Activated CD4-positive, alpha-beta T cell treated with anti-CD3 and anti-CD28 coated beads for 4 hours (primary cell): Measurements from ENCODE around the gene NDOR1.

Source experiments
- DNase-seq, 2 donors: peaks; one replicate each; pipeline ENCODE4 v3.0.0-alpha.2; 2020

Gene NDOR1

DNA sequence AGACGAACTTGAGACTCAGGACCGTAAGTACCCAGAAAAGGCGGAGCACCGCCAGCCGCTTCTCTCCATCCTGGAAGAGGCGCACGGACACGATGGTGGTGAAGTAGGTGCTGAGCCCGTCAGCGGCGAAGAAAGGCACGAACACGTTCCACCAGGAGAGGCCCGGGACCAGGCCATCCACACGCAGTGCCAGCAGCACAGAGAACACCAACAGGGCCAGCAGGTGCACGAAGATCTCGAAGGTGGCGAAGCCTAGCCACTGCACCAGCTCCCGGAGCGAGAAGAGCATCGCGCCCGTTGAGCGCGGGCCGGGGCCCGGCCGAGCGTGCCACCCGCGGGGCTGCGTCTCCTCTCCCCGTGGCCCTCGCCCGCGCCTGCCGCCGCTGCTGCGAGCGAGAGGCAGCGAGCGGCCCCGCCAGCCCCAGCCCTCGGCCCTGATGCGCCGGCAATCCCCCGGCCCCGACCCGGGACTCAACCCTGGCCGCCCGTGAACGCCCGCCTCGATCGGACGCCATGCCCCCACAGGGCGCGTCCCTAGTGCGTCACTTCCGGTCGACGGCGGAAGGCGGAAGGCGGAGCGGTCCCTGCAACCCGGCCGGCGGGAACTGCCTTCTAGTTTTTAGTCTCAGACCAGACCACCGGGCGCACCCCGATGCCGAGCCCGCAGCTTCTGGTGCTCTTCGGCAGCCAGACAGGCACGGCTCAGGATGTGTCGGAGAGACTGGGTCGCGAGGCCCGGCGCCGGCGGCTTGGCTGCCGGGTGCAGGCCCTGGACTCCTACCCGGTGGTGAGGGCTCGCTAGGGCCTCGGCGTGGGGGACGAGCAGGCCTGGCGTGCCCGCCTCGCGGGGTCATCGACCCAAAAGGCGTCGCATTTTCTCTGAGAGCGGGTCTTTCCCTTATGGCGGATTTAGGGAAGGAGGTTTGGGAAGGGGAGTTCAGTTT is at the start of gene NDOR1, which contains the start of gene TMEM203:
TSS of gene NDOR1 (plus strand) at position 575 of the 944 bp plus-strand sequence. CDS start at position 653, 78 bp downstream.
TSS of gene TMEM203 (minus strand) at position 523 of the 944 bp plus-strand sequence. CDS start at position 289, 234 bp downstream.
- peak; percentile 89 to 91 for DNase-seq

DNA sequence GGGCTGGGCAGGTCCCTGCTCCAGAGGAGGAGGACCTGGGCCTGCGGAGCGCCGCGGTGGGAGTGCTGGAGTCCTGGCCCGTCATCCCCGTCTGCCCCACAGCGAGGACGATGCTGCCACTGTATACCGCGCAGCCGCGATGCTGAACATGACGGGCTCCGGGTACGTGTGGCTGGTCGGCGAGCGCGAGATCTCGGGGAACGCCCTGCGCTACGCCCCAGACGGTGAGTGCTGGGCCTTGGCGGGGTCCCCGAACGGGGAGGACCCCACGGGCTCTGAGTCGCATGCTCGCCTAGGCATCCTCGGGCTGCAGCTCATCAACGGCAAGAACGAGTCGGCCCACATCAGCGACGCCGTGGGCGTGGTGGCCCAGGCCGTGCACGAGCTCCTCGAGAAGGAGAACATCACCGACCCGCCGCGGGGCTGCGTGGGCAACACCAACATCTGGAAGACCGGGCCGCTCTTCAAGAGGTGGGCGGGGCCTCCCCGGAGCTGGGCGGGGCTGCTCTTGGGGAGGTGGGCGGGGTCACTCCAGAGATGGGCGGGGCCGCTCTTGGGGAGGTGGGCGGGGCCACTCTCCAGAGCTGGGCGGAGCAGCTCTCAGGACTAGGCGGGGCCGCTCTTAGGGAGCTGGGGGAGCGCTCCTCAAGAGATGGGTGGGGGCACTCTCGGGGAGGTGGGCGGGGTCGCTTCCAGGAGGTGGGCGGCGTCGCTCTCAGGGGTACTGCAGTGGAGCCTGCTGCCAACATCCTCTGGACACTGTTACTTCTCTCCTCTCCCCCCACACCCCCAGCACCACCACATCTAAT is 48.7 kb upstream of the NDOR1 start:
- peak; percentile 62 to 79 for DNase-seq

- DNase-seq: no peak
Observed at GRCh38 chr9:137157618-137158415, 47.7 kb upstream of the NDOR1 start.

- DNase-seq: no peak
Observed at GRCh38 chr9:137158625-137159024, 46.9 kb upstream of the NDOR1 start.

DNA sequence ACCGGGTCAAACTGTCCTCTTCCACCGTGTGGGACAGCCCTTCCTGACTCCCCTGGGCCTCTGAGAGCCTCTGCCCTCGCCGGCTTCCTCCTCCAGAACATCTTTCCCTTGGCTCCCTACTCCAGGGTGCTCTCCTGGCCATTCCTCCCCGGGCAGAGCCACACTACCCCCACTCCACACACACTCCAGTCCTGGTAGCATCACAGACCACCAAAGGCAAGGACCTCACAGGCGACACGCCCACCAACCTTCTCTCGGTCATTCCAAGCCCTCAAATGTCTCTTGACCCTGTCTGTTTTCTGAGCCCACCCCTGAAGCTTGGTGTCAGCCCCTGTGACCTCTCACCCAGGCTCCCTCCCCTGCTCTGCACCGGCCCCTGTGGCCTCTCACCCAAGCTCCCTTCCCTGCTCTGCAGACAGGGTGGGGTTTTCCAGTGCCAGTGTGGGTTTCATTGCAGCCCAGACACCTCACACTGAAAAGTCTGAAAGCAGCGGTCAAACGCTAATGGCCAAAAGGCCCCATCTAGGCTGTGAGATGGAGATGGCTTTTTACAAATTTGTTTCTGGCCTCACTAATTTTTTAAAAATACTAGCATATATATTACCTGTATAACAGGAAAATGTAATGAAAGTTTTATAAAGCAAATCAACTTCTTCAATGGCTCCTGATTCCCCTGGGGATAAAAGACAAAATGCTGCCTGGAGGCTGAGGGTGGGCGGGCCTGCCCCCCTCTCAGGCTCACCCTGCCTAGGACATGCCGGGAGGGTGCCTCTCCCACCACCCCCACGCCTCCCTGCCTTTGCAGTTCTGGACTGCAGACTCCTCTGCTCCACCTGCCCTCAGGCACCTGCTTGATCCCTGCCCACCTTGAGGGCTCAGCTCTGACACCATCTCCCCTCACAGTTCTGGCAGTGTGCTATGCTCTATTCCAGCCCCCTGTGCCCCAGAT is 46.1 kb upstream of the NDOR1 start:
- DNase-seq: no peak

DNA sequence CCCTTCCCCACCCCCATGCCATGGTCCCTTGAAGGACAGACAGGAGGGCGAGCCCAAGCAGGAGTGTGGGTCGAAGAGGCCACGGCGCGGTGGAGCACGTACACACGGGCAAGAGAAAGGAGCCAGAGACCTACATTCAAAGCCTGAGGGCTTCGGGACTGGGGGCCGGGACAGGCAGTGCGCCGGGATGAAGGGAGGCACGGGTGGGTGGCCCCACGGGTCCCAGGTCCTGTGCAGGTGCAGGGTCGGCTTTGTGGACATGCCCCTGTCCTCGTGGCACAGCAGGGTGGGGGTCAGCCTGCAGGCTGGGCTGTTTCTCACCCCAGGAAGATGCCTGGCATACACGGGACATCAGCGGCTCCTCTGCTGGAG is 45.5 kb upstream of the NDOR1 start:
- DNase-seq: no peak

GRCh38 chr9:137160716-137161557 is 44.6 kb upstream of the NDOR1 start:
- DNase-seq: no peak

DNA sequence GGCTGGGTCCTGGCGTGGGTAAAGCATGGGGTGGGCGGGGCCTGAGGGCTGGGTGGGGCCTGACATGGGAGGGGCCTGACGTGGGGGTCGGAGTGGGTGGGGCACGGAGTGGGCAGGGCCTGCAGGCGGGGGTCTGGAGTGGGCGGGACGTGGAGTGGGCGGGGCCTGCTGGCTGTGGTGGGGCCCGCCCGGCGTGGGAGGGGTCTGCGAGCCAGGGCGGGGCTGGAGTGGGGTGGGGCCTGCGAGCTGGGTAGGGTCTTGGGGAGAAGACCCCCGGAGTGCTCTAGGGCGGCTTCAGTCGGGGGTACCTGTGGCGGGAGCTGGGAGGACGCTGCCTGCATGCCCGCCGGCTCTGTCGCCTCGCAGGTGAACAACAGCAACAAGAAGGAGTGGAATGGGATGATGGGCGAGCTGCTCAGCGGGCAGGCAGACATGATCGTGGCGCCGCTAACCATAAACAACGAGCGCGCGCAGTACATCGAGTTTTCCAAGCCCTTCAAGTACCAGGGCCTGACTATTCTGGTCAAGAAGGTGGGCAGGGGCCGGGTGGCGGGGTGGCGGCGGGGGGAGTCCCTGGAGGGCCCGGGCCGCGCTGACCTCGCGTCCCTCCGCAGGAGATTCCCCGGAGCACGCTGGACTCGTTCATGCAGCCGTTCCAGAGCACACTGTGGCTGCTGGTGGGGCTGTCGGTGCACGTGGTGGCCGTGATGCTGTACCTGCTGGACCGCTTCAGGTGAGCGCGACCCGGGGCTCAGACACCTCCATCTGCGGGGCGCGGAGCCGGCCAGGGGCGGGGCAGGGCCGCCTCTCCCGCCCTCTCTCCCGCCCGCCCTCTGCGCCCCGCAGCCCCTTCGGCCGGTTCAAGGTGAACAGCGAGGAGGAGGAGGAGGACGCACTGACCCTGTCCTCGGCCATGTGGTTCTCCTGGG is 43.7 kb upstream of the NDOR1 start:
- DNase-seq: no peak

GRCh38 chr9:137162505-137163364 is 42.8 kb upstream of the NDOR1 start:
- no peak for DNase-seq

DNA sequence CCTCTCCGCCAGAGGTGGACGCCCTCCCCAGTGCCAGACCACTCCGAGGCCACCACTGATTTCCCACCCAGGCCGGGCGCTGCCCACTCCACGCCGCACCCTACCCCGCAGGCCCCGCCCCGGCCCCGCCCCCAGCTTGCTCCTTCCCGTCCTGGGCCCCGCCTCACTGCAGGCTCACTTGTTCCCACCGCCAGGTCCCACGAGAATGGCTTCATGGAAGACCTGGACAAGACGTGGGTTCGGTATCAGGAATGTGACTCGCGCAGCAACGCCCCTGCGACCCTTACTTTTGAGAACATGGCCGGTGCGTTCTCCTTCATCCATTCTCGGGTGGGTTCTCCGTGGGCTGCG is 42.2 kb upstream of the NDOR1 start:
- DNase-seq: no peak

GRCh38 chr9:137163805-137164204 is 41.7 kb upstream of the NDOR1 start:
- DNase-seq: no peak

- DNase-seq: no peak
Observed at GRCh38 chr9:137164370-137165249, 40.9 kb upstream of the NDOR1 start.

DNA sequence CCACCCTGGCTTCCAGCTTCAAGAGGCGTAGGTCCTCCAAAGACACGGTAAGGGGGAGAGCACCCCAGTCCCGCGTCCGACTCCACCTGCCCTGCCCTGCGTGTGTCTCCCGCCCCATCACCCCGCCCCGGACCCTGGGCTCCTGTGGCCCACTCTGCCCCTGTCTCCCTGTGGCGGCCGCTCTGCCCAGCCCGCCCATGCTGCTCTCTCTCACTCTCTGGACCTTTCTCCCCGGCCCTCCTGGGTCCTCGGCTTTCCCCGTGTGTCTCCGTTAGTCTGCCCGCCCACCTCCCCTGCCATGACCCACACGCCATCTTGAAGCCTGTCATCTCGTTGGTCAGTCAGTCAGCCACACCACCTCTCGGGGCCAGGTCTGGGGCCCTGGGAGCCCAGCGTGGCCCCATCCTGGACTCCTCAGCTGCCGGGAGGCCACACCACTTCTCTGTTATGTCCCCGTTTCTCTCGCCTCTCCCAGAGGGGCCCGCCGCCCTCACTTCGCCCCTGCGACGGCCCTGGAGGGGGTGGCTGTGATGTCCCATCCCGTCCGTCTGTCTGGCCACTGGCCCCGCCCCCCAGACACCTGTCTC is 40.2 kb upstream of the NDOR1 start:
- no peak for DNase-seq

DNA sequence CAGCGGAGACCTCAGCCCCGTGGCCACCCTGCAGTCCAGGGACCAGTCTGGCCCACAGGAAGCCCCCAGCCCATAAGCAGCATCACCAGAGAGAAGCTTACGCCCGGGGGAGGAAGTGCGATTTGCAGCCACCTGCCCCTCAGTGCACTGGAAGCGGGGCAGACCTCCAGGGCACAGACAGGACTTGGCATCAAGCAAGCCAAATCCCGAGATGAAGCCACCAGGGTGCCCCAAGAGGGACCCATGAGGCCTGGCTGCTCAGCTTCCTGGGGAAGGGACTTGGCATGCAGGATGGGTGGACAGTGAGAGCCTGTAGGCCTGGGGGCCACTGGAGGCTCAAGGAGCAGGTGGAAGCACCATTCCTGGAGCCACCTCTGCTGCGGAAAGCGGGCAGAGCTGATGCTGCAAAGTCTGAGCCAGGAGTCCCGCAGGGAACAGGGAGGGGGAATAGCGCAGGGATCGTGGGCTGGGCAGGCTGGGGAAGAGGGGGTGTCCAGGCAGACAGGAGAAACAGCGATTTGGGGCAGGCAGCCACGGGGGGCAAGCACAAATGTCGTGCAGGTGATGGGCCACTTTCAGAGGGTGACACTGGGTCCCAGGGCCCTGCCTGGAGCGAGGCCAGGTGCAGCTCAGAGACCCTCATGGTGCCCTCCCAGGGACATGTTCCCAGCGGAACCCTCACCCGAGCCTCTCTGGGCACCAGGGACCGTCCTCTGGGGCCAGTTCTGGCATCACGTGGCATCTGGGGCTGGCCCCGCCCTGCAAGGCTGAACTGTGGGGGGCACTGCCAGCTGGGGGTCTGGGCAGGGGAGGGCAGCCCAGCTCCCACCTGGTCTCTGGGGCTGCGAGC is 38.9 kb upstream of the NDOR1 start:
- no peak for DNase-seq

DNA sequence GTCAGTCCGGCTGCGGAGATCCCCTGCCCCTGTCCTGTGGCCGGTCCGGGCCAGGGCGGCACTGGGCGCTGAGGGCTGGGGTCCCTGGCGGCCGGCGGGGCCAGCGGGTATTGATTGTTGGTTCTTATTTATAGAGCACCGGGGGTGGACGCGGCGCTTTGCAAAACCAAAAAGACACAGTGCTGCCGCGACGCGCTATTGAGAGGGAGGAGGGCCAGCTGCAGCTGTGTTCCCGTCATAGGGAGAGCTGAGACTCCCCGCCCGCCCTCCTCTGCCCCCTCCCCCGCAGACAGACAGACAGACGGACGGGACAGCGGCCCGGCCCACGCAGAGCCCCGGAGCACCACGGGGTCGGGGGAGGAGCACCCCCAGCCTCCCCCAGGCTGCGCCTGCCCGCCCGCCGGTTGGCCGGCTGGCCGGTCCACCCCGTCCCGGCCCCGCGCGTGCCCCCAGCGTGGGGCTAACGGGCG is 38.2 kb upstream of the NDOR1 start:
- no peak for DNase-seq
